H1 (cell line): ENCODE results near the gene WDR33. TPM values are rescaled to one million over a fixed set of nuclear protein-coding genes. Genes with fewer than 3 reads are reported as not detected.

ENCODE experiments used
- CTCF ChIA-PET: fragments of 300-600 bp; sonication (Branson Sonifier 250); formaldehyde crosslinking; loops from one replicate; lab custom pipeline; 2021; ENCODE audit not compliant: partially characterized antibody; lab: Charles Lee
- POLR2A ChIA-PET: fragments of 300-600 bp; sonication (Branson Sonifier 250); formaldehyde crosslinking; loops from one replicate; lab custom pipeline; 2021; ENCODE audit warnings: inconsistent platforms; ENCODE audit not compliant: partially characterized antibody; lab: Charles Lee
- DNase-seq, 2 experiments: peaks; one replicate each; pipeline versions ENCODE4 v3.0.0 to v3.0.0-alpha.2; 2010 to 2022; ENCODE audit warnings: low spot score in 2 of 2, low read depth in 1 of 2, mixed read lengths in 1 of 2
- FAIRE-seq: peaks from 2 replicates; lab custom pipeline; 2011; peaks lifted over from hg19 to GRCh38; lab: Jason Lieb, UNC
- H2AFZ ChIP-seq: 2 replicates; pipeline ENCODE4 v1.8.1; 2012; ENCODE audit warnings: low read length, inconsistent platforms
- H2AK5ac ChIP-seq: 2 replicates; pipeline ENCODE4 v1.6.1; 2013; ENCODE audit warnings: low read depth, low read length
- H2BK120ac ChIP-seq: replicated peaks from 2 replicates; pipeline ENCODE3; 2013; ENCODE audit warnings: low read depth, low read length, inconsistent platforms
- H2BK12ac ChIP-seq: 2 replicates; pipeline ENCODE4 v1.6.1; 2013; ENCODE audit warnings: low read depth, low read length
- H2BK15ac ChIP-seq: 2 replicates; pipeline ENCODE4 v1.6.1; 2013; ENCODE audit warnings: low read length
- H2BK20ac ChIP-seq: 2 replicates; pipeline ENCODE4 v1.6.1; 2013; ENCODE audit warnings: low read length
- H2BK5ac ChIP-seq: 2 replicates; pipeline ENCODE4 v1.6.1; 2013; ENCODE audit warnings: low read depth, low read length
- H3K14ac ChIP-seq: 2 replicates; pipeline ENCODE4 v1.6.1; 2013; ENCODE audit warnings: inconsistent platforms; ENCODE audit not compliant: insufficient read length
- H3K18ac ChIP-seq: 2 replicates; pipeline ENCODE4 v1.6.1; 2013; ENCODE audit warnings: low read length; ENCODE audit errors: extremely low read depth
- H3K23ac ChIP-seq: 2 replicates; pipeline ENCODE4 v1.6.1; 2013; ENCODE audit warnings: inconsistent platforms; ENCODE audit not compliant: insufficient read length
- H3K23me2 ChIP-seq: 2 replicates; pipeline ENCODE4 v1.6.1; 2013; ENCODE audit warnings: low read depth, low read length
- H3K27ac ChIP-seq: 2 replicates; pipeline ENCODE4 v1.6.1; 2011; ENCODE audit warnings: low read depth, low read length, inconsistent platforms
- H3K27me3 ChIP-seq, 4 experiments: replicated peaks in 1 of 4; 1 replicate in 1 of 4; 2 replicates in 3 of 4; pipeline versions ENCODE4 v1.6.1 to v1.8.1; 2011 to 2013; ENCODE audit warnings: low read length in 3 of 4, mild to moderate bottlenecking in 3 of 4, inconsistent platforms in 2 of 4, mixed read lengths in 2 of 4, moderate library complexity in 1 of 4; ENCODE audit not compliant: control insufficient read depth in 3 of 4, insufficient read depth in 3 of 4; ENCODE audit errors: extremely low read depth in 1 of 4
- H3K36me3 ChIP-seq, 4 experiments: 2 replicates each; pipeline versions ENCODE4 v1.6.1 to v1.8.1; 2011 to 2013; ENCODE audit warnings: mild to moderate bottlenecking in 4 of 4, low read length in 3 of 4, moderate library complexity in 2 of 4, control low read depth in 1 of 4, inconsistent platforms in 1 of 4; ENCODE audit not compliant: insufficient read depth in 4 of 4, control insufficient read depth in 2 of 4
- H3K4ac ChIP-seq: replicated peaks from 2 replicates; pipeline ENCODE3; 2013; ENCODE audit warnings: low read length, low read depth, mixed read lengths, inconsistent platforms; ENCODE audit not compliant: insufficient read length
- H3K4me1 ChIP-seq, 4 experiments: replicated peaks in 1 of 4; 1 replicate in 1 of 4; 2 replicates in 3 of 4; pipeline versions ENCODE4 v1.6.1 to v1.8.1; 2011 to 2013; ENCODE audit warnings: low read length in 3 of 4, inconsistent platforms in 2 of 4, mixed read lengths in 1 of 4; ENCODE audit not compliant: insufficient read depth in 4 of 4, control insufficient read depth in 3 of 4
- H3K4me2 ChIP-seq, 2 experiments: 2 replicates each; pipeline versions ENCODE4 v1.6.1 to v1.8.1; 2011 to 2013; ENCODE audit warnings: low read depth in 2 of 2, low read length in 2 of 2, control low read depth in 1 of 2, inconsistent platforms in 1 of 2, mild to moderate bottlenecking in 1 of 2; ENCODE audit not compliant: insufficient read depth in 1 of 2
- H3K4me3 ChIP-seq, 4 experiments: fragments of 200-600, 300-600 bp in 1 of 4; sonication (generic), shearing (Covaris generic), sonication (Bioruptor Twin) in 1 of 4; 2 replicates each; pipeline versions ENCODE4 v1.5.1 to v1.8.1; 2011 to 2016; ENCODE audit warnings: low read length in 4 of 4, low read depth in 3 of 4, control low read depth in 2 of 4, inconsistent platforms in 2 of 4, mild to moderate bottlenecking in 2 of 4, mixed read lengths in 1 of 4, moderate library complexity in 1 of 4; ENCODE audit not compliant: insufficient read depth in 2 of 4; ENCODE audit errors: extremely low read depth in 1 of 4
- H3K56ac ChIP-seq: replicated peaks from 2 replicates; pipeline ENCODE3; 2013; ENCODE audit warnings: low read depth, mild to moderate bottlenecking, mixed read lengths, low read length, inconsistent platforms; ENCODE audit not compliant: insufficient read length
- H3K79me1 ChIP-seq: 2 replicates; pipeline ENCODE4 v1.6.1; 2013; ENCODE audit warnings: low read depth, low read length, control low read depth
- H3K79me2 ChIP-seq, 2 experiments: 2 replicates each; pipeline versions ENCODE4 v1.6.1 to v1.8.1; 2012 to 2013; ENCODE audit warnings: low read length in 2 of 2, mild to moderate bottlenecking in 2 of 2, inconsistent platforms in 1 of 2; ENCODE audit not compliant: insufficient read depth in 2 of 2, control insufficient read depth in 1 of 2
- H3K9ac ChIP-seq, 4 experiments: replicated peaks in 1 of 4; 1 replicate in 1 of 4; 2 replicates in 3 of 4; pipeline versions ENCODE4 v1.6.1 to v1.8.1; 2011 to 2013; ENCODE audit warnings: low read depth in 3 of 4, low read length in 3 of 4, control low read depth in 2 of 4, mild to moderate bottlenecking in 2 of 4, moderate library complexity in 2 of 4, inconsistent platforms in 1 of 4; ENCODE audit errors: extremely low read depth in 1 of 4
- H3K9me3 ChIP-seq, 2 experiments: 2 replicates each; pipeline versions ENCODE4 v1.6.1 to v1.8.1; 2012 to 2013; ENCODE audit warnings: mild to moderate bottlenecking in 2 of 2, moderate library complexity in 2 of 2, control low read depth in 1 of 2, inconsistent platforms in 1 of 2, low read depth in 1 of 2, low read length in 1 of 2, mixed read lengths in 1 of 2; ENCODE audit not compliant: insufficient read depth in 2 of 2
- H4K20me1 ChIP-seq, 2 experiments: replicated peaks in 1 of 2; 2 replicates each; pipeline versions ENCODE3 to v1.8.1; 2011 to 2013; ENCODE audit warnings: inconsistent platforms in 2 of 2, low read length in 2 of 2, mild to moderate bottlenecking in 1 of 2; ENCODE audit not compliant: insufficient read depth in 2 of 2, control insufficient read depth in 1 of 2
- H4K5ac ChIP-seq: 2 replicates; pipeline ENCODE4 v1.6.1; 2013; ENCODE audit warnings: low read length, low read depth, mixed read lengths, inconsistent platforms; ENCODE audit not compliant: insufficient read length
- H4K8ac ChIP-seq: 2 replicates; pipeline ENCODE4 v1.8.0; 2013; ENCODE audit warnings: mild to moderate bottlenecking, moderate library complexity, low read length, inconsistent platforms; ENCODE audit not compliant: insufficient read depth; ENCODE audit errors: extremely low read depth
- H4K91ac ChIP-seq: replicated peaks from 2 replicates; pipeline ENCODE3; 2013; ENCODE audit warnings: low read length, mixed read lengths, inconsistent platforms; ENCODE audit not compliant: insufficient read length
- ASH2L ChIP-seq: fragments of 200-600, 300-600 bp; sonication (generic); IDR thresholded peaks from one replicate; pipeline ENCODE4 v1.7.1; 2017; ENCODE audit warnings: low read length
- BRCA1 ChIP-seq: IDR thresholded peaks from 2 replicates; pipeline ENCODE4 v1.6.1; 2012; ENCODE audit warnings: low read depth, low read length, improper control_type of control experiment
- CHD1 ChIP-seq: IDR thresholded peaks from 2 replicates; pipeline ENCODE4 v1.6.1; 2012; ENCODE audit warnings: low read depth, low read length, improper control_type of control experiment
- FOSL1 ChIP-seq: IDR thresholded peaks from 2 replicates; pipeline ENCODE4 v1.6.1; 2011; ENCODE audit warnings: mild to moderate bottlenecking, low read depth, low read length, moderate library complexity; ENCODE audit not compliant: insufficient read depth
- GTF2F1 ChIP-seq: IDR thresholded peaks from 2 replicates; pipeline ENCODE4 v1.6.1; 2012; ENCODE audit warnings: low read depth, low read length, improper control_type of control experiment, borderline replicate concordance
- NANOG ChIP-seq: IDR thresholded peaks from 2 replicates; pipeline ENCODE4 v1.6.1; 2011; ENCODE audit warnings: low read length, low read depth, mild to moderate bottlenecking, inconsistent platforms; ENCODE audit not compliant: insufficient read depth, poor library complexity, severe bottlenecking
- NRF1 ChIP-seq: IDR thresholded peaks from 2 replicates; pipeline ENCODE4 v1.6.1; 2011; ENCODE audit warnings: mild to moderate bottlenecking, low read depth, low read length, improper control_type of control experiment
- POLR2AphosphoS5 ChIP-seq: IDR thresholded peaks from 2 replicates; pipeline ENCODE4 v1.6.1; 2011; ENCODE audit warnings: low read depth, low read length
- RAD21 ChIP-seq, 2 experiments: IDR thresholded peaks in 1 of 2; conservative IDR thresholded peaks in 1 of 2; 2 replicates each; pipeline ENCODE4 v1.6.1; 2011; ENCODE audit warnings: low read depth in 2 of 2, low read length in 2 of 2, improper control_type of control experiment in 1 of 2, inconsistent platforms in 1 of 2, mild to moderate bottlenecking in 1 of 2, moderate library complexity in 1 of 2
- RBBP5 ChIP-seq: IDR thresholded peaks from 2 replicates; pipeline ENCODE4 v1.7.1; 2012; ENCODE audit warnings: low read depth, mild to moderate bottlenecking, inconsistent platforms, low read length, moderate library complexity, borderline replicate concordance
- TBP ChIP-seq: IDR thresholded peaks from 2 replicates; pipeline ENCODE4 v1.6.1; 2011; ENCODE audit warnings: low read depth, low read length, improper control_type of control experiment
- TCF12 ChIP-seq: IDR thresholded peaks from 2 replicates; pipeline ENCODE4 v1.6.1; 2011; ENCODE audit warnings: low read depth, mild to moderate bottlenecking, low read length
- polyA plus RNA-seq, 7 experiments: library from polyadenylated mRNA; depleted of rRNA in 3 of 7; stranded (reverse) in 5 of 7; unstranded in 2 of 7; fragments of >200 nt in 5 of 7; fragments of 200-250 nt in 2 of 7; gene quantifications; 1 replicate in 5 of 7; 2 replicates in 1 of 7; 4 replicates in 1 of 7; pipeline versions ENCODE4 v1.2.1 to v1.2.3, GENCODE V29; 2011 to 2013; ENCODE audit warnings: missing spikeins in 2 of 7, mixed read lengths in 2 of 7
- total RNA-seq: library from RNA; stranded (reverse); fragmentation: NEBNext Ultra II Directional; extraction: Animal tissue kit (Norgen Biotek cat#: 25700); gene quantifications from 2 replicates; pipeline ENCODE4 v1.2.1, GENCODE V29; 2021
- TF ChIP-seq, protein P1 (sequence below), 3 experiments: IDR thresholded peaks; 1 replicate in 2 of 3; 2 replicates in 1 of 3; pipeline versions ENCODE4 v1.5.1 to v1.6.1; 2011; ENCODE audit warnings: low read length in 3 of 3, mild to moderate bottlenecking in 3 of 3, inconsistent platforms in 2 of 3, low read depth in 1 of 3, moderate library complexity in 1 of 3; ENCODE audit not compliant: insufficient read depth in 1 of 3; ENCODE audit errors: control extremely low read depth in 1 of 3

WDR33 gene
- total and polyA plus RNA-seq, 2 of the 8 experiments (the other 6 are each of a cell fraction or from before 2014, with no cell fraction given): 18.1 to 82.7 TPM

DNA sequence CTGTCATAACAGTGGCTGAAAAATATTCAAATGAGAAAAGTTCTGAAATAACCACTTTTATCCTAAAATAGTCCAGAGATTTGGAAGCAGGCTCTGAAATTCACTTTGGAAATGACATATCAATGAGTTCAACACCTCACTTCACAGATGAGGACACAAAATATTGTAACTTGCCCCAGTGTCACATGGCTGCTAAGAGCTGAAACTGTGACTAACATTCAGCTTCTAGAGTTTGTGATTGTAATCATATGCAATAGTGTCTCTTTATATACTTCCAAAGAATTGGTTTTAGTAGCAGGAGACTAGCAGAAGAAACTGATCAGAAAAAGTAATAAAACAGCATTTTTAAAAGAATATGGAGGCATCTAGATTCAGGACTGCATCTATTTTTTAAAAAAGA lies 57.6 kb downstream of the WDR33 start:
- POLR2A ChIA-PET: interaction anchor here (0.9 kb wide), 1 partner anchor 25 kb away, joined by 3 read pairs; no protein-coding TSS in a partner anchor
- H3K18ac ChIP-seq: no peak overlapping the region
- no peak overlapping the region for H2AFZ ChIP-seq
- TF ChIP-seq TCF12 (no peak), TBP (no peak), RBBP5 (no peak), NRF1 (no peak), FOSL1 (no peak), RAD21 (IDR thresholded peaks at IDR 0.05 in 1 of 2, conservative IDR thresholded peaks at IDR 0.05 in 1 of 2; ENCODE audit: low read depth in 2 of 2, low read length in 2 of 2) (no peak), ASH2L (no peak), BRCA1 (no peak), NANOG (no peak), GTF2F1 (no peak), CHD1 (no peak), POLR2AphosphoS5 (no peak)
- TF ChIP-seq, protein P1, sequence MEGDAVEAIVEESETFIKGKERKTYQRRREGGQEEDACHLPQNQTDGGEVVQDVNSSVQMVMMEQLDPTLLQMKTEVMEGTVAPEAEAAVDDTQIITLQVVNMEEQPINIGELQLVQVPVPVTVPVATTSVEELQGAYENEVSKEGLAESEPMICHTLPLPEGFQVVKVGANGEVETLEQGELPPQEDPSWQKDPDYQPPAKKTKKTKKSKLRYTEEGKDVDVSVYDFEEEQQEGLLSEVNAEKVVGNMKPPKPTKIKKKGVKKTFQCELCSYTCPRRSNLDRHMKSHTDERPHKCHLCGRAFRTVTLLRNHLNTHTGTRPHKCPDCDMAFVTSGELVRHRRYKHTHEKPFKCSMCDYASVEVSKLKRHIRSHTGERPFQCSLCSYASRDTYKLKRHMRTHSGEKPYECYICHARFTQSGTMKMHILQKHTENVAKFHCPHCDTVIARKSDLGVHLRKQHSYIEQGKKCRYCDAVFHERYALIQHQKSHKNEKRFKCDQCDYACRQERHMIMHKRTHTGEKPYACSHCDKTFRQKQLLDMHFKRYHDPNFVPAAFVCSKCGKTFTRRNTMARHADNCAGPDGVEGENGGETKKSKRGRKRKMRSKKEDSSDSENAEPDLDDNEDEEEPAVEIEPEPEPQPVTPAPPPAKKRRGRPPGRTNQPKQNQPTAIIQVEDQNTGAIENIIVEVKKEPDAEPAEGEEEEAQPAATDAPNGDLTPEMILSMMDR (IDR thresholded peaks at IDR 0.05; ENCODE audit: control extremely low read depth in 1 of 3, insufficient read depth in 1 of 3, low read depth in 1 of 3, low read length in 3 of 3): no peak

More for the DNA sequence above, 57.6 kb downstream of the WDR33 start:
- H3K9me3 ChIP-seq: no peaks in the 10 kb centered on the region
- peaks cover 0 to 22% (median 2%) of the 10 kb centered on the region in 4 experiments; a peak in 6 of 8 replicates for H3K36me3 ChIP-seq
- no peak overlapping the region for H3K4me2 ChIP-seq
- H3K23me2 ChIP-seq: no peaks in the 10 kb centered on the region
- H4K20me1 ChIP-seq: peaks cover 0 to 2% of the 10 kb centered on the region in 2 experiments
- H3K9ac ChIP-seq: no peak overlapping the region
- CTCF ChIA-PET: no interaction called here
- H3K79me2 ChIP-seq: no peaks in the 10 kb centered on the region
- no peak overlapping the region for H2BK15ac ChIP-seq
- H3K27ac ChIP-seq: no peak overlapping the region
- no peaks in the 10 kb centered on the region; the same call in 1 of the 2 replicates for H3K79me1 ChIP-seq
- no peak overlapping the region for H4K5ac ChIP-seq
- FAIRE-seq (no peak), DNase-seq (no peak)
- H3K4me1 ChIP-seq: no peaks in the 10 kb centered on the region
- no peak overlapping the region for H4K8ac ChIP-seq
- no peak overlapping the region for H2AK5ac ChIP-seq
- H2BK5ac ChIP-seq: no peak overlapping the region
- no peak overlapping the region for H3K56ac ChIP-seq
- H2BK12ac ChIP-seq: no peak overlapping the region
- H3K4me3 ChIP-seq: no peak overlapping the region
- H3K23ac ChIP-seq: no peak overlapping the region
- H4K91ac ChIP-seq: no peak overlapping the region
- H3K14ac ChIP-seq: no peak overlapping the region
- no peak overlapping the region for H2BK20ac ChIP-seq
- no peak overlapping the region for H2BK120ac ChIP-seq
- H3K27me3 ChIP-seq: no peaks in the 10 kb centered on the region
- no peak overlapping the region for H3K4ac ChIP-seq
